A549 (cell line): ENCODE results near the gene MALRD1. TPM values are rescaled to one million over a fixed set of nuclear protein-coding genes. Genes with fewer than 3 reads are reported as not detected.

Experiments
- ATAC-seq, 2 experiments: fragments of 200-7000 bp in 1 of 2; fragments of >200 bp in 1 of 2; cut with Nextera tagmentation in 1 of 2; cut with Tn5 transposase in 1 of 2; 3 replicates each; pipeline versions ENCODE4 v1.8.0 to v1.9.1; 2018 to 2020; ENCODE audit warnings: mild to moderate bottlenecking in 1 of 2, moderate library complexity in 1 of 2
- CTCF ChIA-PET: fragments of 300-600 bp; sonication (Branson Sonifier 250); formaldehyde crosslinking; extraction: SDS; loops from one replicate; lab custom pipeline; 2021; ENCODE audit warnings: antibody characterized with exemption, inconsistent platforms; lab: Yijun Ruan, JAX
- POLR2A ChIA-PET: fragments of 350-600 bp; formaldehyde crosslinking; extraction: SDS; loops from one replicate; lab custom pipeline; 2021; ENCODE audit warnings: antibody characterized with exemption, inconsistent platforms; lab: Yijun Ruan, JAX
- DNase-seq, 2 experiments: peaks; one replicate each; pipeline versions ENCODE4 v3.0.0 to v3.0.0-alpha.2; 2011 to 2016; ENCODE audit warnings: low read depth in 1 of 2, low spot score in 1 of 2
- FAIRE-seq: peaks from 2 replicates; lab custom pipeline; 2011; peaks lifted over from hg19 to GRCh38; lab: Jason Lieb, UNC
- H3K27ac ChIP-seq, 2 experiments: fragments of >200 bp; sonication (Bioruptor Twin); formaldehyde crosslinking; 3 replicates each; pipeline ENCODE4 v1.5.1; 2016 to 2017
- H3K4me1 ChIP-seq: fragments of >200 bp; sonication (Bioruptor Twin); formaldehyde crosslinking; 3 replicates; pipeline ENCODE4 v1.6.1; 2016
- H3K4me2 ChIP-seq: fragments of >200 bp; sonication (Bioruptor Twin); formaldehyde crosslinking; 3 replicates; pipeline ENCODE4 v1.6.1; 2016
- H3K4me3 ChIP-seq: fragments of >200 bp; sonication (Bioruptor Twin); formaldehyde crosslinking; 3 replicates; pipeline ENCODE4 v1.5.1; 2016
- H3K9me3 ChIP-seq: fragments of >200 bp; sonication (Bioruptor Twin); formaldehyde crosslinking; 3 replicates; pipeline ENCODE4 v1.6.1; 2016
- CBX2 ChIP-seq: fragments of 200-600 bp; sonication (generic); IDR thresholded peaks from 2 replicates; pipeline ENCODE4 v1.6.1; 2016; ENCODE audit warnings: low read depth, mild to moderate bottlenecking, borderline replicate concordance
- EHMT2 ChIP-seq: fragments of 200-600 bp; sonication (generic); IDR thresholded peaks from 2 replicates; pipeline ENCODE4 v1.6.1; 2016; ENCODE audit warnings: antibody characterized with exemption, low read depth, mild to moderate bottlenecking, moderate library complexity
- EP300 ChIP-seq, 2 experiments: fragments of >200 bp; sonication (Bioruptor Twin); formaldehyde crosslinking; IDR thresholded peaks; 2 replicates in 1 of 2; 3 replicates in 1 of 2; pipeline ENCODE4 v1.6.1; 2016 to 2017
- FOXS1 ChIP-seq: fragments of 250-450 bp; sonication (Bioruptor Pico); IDR thresholded peaks from 2 replicates; pipeline ENCODE4 v1.5.0; 2020; ENCODE audit warnings: mild to moderate bottlenecking, moderate library complexity
- GATA3 ChIP-seq: IDR thresholded peaks from 2 replicates; pipeline ENCODE4 v1.6.1; 2012; ENCODE audit warnings: borderline replicate concordance
- MAFK ChIP-seq: fragments of 450-650 bp; IDR thresholded peaks from 2 replicates; pipeline ENCODE4 v1.6.1; 2014; ENCODE audit not compliant: partially characterized antibody
- MAZ ChIP-seq: fragments of 150-350 bp; IDR thresholded peaks from 2 replicates; pipeline ENCODE4 v1.6.1; 2014; ENCODE audit warnings: antibody characterized with exemption, low read depth, low read length, borderline replicate concordance
- NFE2L2 ChIP-seq: fragments of 150-350 bp; conservative IDR thresholded peaks from 2 replicates; pipeline ENCODE4 v1.6.1; 2014; ENCODE audit warnings: low read length
- NR3C1 ChIP-seq: fragments of >200 bp; sonication (Bioruptor Twin); formaldehyde crosslinking; IDR thresholded peaks from 3 replicates; pipeline ENCODE4 v1.6.1; 2017
- PHF8 ChIP-seq: fragments of 200-600 bp; sonication (generic); IDR thresholded peaks from 2 replicates; pipeline ENCODE4 v1.6.1; 2016; ENCODE audit warnings: low read depth, mild to moderate bottlenecking, antibody characterized with exemption, moderate library complexity, borderline replicate concordance
- RARB ChIP-seq: fragments of 250-450 bp; sonication (Bioruptor Pico); IDR thresholded peaks from 2 replicates; pipeline ENCODE4 v1.8.0; 2021; ENCODE audit warnings: mild to moderate bottlenecking, moderate library complexity
- RFX5 ChIP-seq: fragments of 450-650 bp; IDR thresholded peaks from 2 replicates; pipeline ENCODE4 v1.7.1; 2014; ENCODE audit warnings: antibody characterized with exemption, mild to moderate bottlenecking, moderate library complexity
- TFCP2L1 ChIP-seq: fragments of 250-450 bp; sonication (Bioruptor Pico); IDR thresholded peaks from 2 replicates; pipeline ENCODE4 v1.5.0; 2021; ENCODE audit warnings: mild to moderate bottlenecking
- ZNF302 ChIP-seq: fragments of 250-450 bp; sonication (Bioruptor Pico); IDR thresholded peaks from 2 replicates; pipeline ENCODE4 v1.9.0; 2021; ENCODE audit warnings: inconsistent platforms, mild to moderate bottlenecking, moderate library complexity
- ZSCAN20 ChIP-seq: fragments of 250-450 bp; sonication (Bioruptor Pico); IDR thresholded peaks from 2 replicates; pipeline ENCODE4 v1.8.0; 2022; ENCODE audit warnings: mild to moderate bottlenecking, moderate library complexity
- WGBS: methylation state at CpG from one replicate; pipeline ENCODE4 v1.1.6; 2017; ENCODE audit errors: missing lambda C conversion rate; 5-methylcytosine and 5-hydroxymethylcytosine counted together
- polyA plus RNA-seq, 4 experiments: library from polyadenylated mRNA; depleted of rRNA in 3 of 4; stranded (reverse); fragments of >200 nt; fragmentation: RNase III in 1 of 4; extraction: RNeasy Plus Mini Kit Qiagen cat#74134 plus additional on column Dnase treatment in 1 of 4; gene quantifications; 2 replicates in 3 of 4; 3 replicates in 1 of 4; pipeline ENCODE4 v1.2.3, GENCODE V29; 2011 to 2017
- TF ChIP-seq, protein P1 (sequence below): fragments of >200 bp; sonication (Bioruptor Twin); formaldehyde crosslinking; IDR thresholded peaks from 3 replicates; pipeline ENCODE4 v1.5.1; 2016
- TF ChIP-seq, protein P2 (sequence below): IDR thresholded peaks from 2 replicates; pipeline ENCODE4 v1.6.1; 2012
- TF ChIP-seq, protein P3 (sequence below): fragments of 150-350 bp; IDR thresholded peaks from 2 replicates; pipeline ENCODE4 v1.6.1; 2014; ENCODE audit warnings: low read depth, mild to moderate bottlenecking, low read length
- TF ChIP-seq, protein P4 (sequence below): IDR thresholded peaks from 2 replicates; pipeline ENCODE4 v1.6.1; 2012
- TF ChIP-seq, protein P5 (sequence below): fragments of >200 bp; sonication (Bioruptor Twin); formaldehyde crosslinking; IDR thresholded peaks from 2 replicates; pipeline ENCODE4 v1.6.1; 2016

The MALRD1 gene
- polyA plus RNA-seq, 2 of the 4 experiments (the other 2 are of a cell fraction), result not detected

DNA sequence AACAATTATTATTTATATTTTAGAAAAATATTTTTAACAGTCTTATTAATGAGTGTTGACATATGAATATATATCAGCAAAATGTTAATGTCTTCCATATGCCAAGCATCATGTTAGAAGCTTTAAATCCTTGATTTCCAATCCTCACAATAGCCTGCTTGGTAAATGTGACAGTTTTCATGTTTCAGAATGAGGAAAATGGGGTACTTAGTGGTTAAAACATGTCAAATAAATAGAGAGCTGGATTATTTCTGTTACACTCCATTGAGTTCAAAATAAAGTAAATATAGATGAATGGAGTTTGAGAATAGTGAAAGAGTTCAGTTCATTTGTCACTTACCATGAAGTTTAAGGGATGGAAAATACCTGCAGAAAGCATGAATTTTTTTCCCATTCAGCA is 377.4 kb downstream of the MALRD1 start (continued):
- TF ChIP-seq, protein P1, sequence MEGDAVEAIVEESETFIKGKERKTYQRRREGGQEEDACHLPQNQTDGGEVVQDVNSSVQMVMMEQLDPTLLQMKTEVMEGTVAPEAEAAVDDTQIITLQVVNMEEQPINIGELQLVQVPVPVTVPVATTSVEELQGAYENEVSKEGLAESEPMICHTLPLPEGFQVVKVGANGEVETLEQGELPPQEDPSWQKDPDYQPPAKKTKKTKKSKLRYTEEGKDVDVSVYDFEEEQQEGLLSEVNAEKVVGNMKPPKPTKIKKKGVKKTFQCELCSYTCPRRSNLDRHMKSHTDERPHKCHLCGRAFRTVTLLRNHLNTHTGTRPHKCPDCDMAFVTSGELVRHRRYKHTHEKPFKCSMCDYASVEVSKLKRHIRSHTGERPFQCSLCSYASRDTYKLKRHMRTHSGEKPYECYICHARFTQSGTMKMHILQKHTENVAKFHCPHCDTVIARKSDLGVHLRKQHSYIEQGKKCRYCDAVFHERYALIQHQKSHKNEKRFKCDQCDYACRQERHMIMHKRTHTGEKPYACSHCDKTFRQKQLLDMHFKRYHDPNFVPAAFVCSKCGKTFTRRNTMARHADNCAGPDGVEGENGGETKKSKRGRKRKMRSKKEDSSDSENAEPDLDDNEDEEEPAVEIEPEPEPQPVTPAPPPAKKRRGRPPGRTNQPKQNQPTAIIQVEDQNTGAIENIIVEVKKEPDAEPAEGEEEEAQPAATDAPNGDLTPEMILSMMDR, result no peak
- TF ChIP-seq MAFK, result no peak
- no peak for TF ChIP-seq NFE2L2
- TF ChIP-seq, all 56 proteins: peak for 0

DNA sequence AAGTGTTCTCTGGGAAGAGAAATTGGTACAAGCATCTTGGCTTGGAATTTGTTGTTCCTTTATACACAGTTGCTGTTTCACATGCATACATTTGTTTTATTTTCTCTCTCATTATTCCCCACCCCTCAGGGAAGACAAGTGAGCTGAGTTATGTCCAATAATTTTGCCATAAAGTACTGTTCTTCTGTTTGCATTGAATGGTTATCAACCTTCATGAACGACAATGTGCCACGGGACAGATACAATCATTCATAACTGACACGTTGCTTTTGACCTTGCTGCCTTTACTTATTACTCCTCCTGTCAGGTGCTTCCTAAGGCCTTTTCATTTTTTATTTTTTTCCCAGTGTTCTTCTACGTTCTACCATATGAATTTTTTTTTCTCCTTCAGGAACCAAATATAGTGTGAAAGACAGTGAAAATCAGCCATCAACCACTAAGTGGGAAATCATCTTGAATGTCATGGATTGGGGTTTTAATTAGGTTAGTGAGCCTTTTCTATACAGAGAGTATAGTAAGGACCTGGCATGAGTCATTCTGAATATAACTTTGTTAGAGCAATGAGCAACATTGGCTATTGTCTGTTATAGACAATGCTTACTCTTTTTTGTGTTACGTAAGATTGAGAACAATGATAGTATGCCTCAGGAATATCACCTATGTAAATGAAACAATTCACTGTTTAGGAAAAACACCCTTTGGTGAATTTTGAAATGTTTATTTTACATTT is 383.2 kb downstream of the MALRD1 start:
- FAIRE-seq, result no peak
- POLR2A ChIA-PET, result no interaction called here
- Histone ChIP-seq H3K4me2 (no peak overlapping the region), H3K27ac (no peak overlapping the region), H3K4me3 (no peak overlapping the region), H3K9me3 (no peaks in the 10 kb centered on the region), H3K4me1 (no peaks in the 10 kb centered on the region)
- ATAC-seq, result no peak
- TF ChIP-seq, protein P2, sequence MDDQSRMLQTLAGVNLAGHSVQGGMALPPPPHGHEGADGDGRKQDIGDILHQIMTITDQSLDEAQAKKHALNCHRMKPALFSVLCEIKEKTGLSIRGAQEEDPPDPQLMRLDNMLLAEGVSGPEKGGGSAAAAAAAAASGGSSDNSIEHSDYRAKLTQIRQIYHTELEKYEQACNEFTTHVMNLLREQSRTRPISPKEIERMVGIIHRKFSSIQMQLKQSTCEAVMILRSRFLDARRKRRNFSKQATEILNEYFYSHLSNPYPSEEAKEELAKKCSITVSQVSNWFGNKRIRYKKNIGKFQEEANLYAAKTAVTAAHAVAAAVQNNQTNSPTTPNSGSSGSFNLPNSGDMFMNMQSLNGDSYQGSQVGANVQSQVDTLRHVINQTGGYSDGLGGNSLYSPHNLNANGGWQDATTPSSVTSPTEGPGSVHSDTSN, result no peak
- TF ChIP-seq CBX2 (no peak), RFX5 (no peak), FOXS1 (CRISPR knock-in tag) (no peak), ZSCAN20 (no peak), ZNF302 (CRISPR knock-in tag) (no peak)
- TF ChIP-seq, protein P3, sequence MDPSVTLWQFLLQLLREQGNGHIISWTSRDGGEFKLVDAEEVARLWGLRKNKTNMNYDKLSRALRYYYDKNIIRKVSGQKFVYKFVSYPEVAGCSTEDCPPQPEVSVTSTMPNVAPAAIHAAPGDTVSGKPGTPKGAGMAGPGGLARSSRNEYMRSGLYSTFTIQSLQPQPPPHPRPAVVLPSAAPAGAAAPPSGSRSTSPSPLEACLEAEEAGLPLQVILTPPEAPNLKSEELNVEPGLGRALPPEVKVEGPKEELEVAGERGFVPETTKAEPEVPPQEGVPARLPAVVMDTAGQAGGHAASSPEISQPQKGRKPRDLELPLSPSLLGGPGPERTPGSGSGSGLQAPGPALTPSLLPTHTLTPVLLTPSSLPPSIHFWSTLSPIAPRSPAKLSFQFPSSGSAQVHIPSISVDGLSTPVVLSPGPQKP, result no peak
- CTCF ChIA-PET, result no interaction called here
- DNase-seq, result no peak
- WGBS, result 25% methylated on average over 5 of the region's 5 CpGs

DNA sequence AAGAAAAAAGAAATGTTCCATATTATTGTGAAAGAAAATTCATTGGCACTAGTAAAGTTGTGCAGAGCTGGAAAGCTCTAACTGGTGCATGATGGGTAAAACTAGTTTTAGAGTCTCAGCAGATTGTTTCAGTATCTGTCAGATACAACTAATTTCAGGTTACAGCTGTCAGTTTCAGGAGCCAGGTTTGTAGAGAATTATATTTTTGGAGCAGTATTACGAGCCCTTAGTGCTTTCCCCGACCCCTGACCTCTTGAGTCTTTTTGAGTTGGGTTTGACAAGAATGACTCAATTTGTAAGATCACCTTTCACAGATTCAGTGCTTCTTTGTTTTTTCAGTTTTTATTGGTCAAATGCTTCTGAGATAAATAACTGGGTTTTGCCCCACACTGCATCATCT is 401.3 kb downstream of the MALRD1 start:
- Histone ChIP-seq H3K4me1 (no peaks in the 10 kb centered on the region), H3K9me3 (no peaks in the 10 kb centered on the region), H3K4me2 (no peak overlapping the region), H3K27ac (no peak overlapping the region), H3K4me3 (no peak overlapping the region)
- DNase-seq (no peak), FAIRE-seq (no peak), ATAC-seq (no peak)
- POLR2A ChIA-PET, result no interaction called here
- WGBS, result 2% methylated on average over 2 of the region's 2 CpGs
- CTCF ChIA-PET, result interaction anchor here (1.1 kb wide), 1 partner anchor 10 kb away, joined by 3 read pairs; no protein-coding TSS in a partner anchor
- TF ChIP-seq NR3C1 (no peak), MAZ (no peak), FOXS1 (CRISPR knock-in tag) (no peak), EP300 (IDR thresholded peaks at IDR 0.05) (no peak), PHF8 (no peak), EHMT2 (no peak), RARB (no peak), GATA3 (no peak), TFCP2L1 (no peak)
- TF ChIP-seq, protein P4, sequence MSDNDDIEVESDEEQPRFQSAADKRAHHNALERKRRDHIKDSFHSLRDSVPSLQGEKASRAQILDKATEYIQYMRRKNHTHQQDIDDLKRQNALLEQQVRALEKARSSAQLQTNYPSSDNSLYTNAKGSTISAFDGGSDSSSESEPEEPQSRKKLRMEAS, result no peak
- TF ChIP-seq, protein P5, sequence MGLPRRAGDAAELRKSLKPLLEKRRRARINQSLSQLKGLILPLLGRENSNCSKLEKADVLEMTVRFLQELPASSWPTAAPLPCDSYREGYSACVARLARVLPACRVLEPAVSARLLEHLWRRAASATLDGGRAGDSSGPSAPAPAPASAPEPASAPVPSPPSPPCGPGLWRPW, result no peak
